Endothelial cell of umbilical vein (primary cell): ENCODE data around the gene SNRPD2. TPM values are rescaled to one million over a fixed set of nuclear protein-coding genes. Genes with fewer than 3 reads are reported as not detected.

ENCODE experiments used
- BruUV-seq: library from RNA; stranded (reverse); fragments of 400-500 nt; replicated peaks from 2 replicates; lab custom pipeline; 2021; lab: Mats Ljungman, UMichigan
- CTCF ChIA-PET: fragments of 300-600, 350-600 bp; sonication (Branson Sonifier 250); formaldehyde crosslinking; loops from one replicate; lab custom pipeline; 2021; ENCODE audit warnings: antibody characterized with exemption, inconsistent platforms; lab: Charles Lee
- POLR2A ChIA-PET: fragments of 300-600, 350-600 bp; sonication (Branson Sonifier 250); formaldehyde crosslinking; loops from one replicate; lab custom pipeline; 2021; ENCODE audit warnings: antibody characterized with exemption, inconsistent platforms; lab: Charles Lee
- DNase-seq: peaks from one replicate; pipeline ENCODE4 v3.0.0-alpha.2; 2011; ENCODE audit warnings: low read depth, low spot score
- FAIRE-seq: peaks from 2 replicates; lab custom pipeline; 2011; peaks lifted over from hg19 to GRCh38; lab: Jason Lieb, UNC
- H2AFZ ChIP-seq: 2 replicates; pipeline ENCODE4 v1.6.0; 2012; ENCODE audit warnings: low read depth, low read length, control low read depth, inconsistent platforms
- H3K27ac ChIP-seq: 2 replicates; pipeline ENCODE4 v1.5.1; 2011; ENCODE audit warnings: low read depth, mild to moderate bottlenecking, control low read depth, low read length, moderate library complexity; ENCODE audit not compliant: insufficient read depth
- H3K27me3 ChIP-seq, 2 experiments: 2 replicates each; pipeline versions ENCODE4 v1.6.0 to v1.6.1; 2011; ENCODE audit warnings: low read length in 2 of 2, mixed read lengths in 1 of 2; ENCODE audit not compliant: control insufficient read depth in 2 of 2, insufficient read depth in 2 of 2
- H3K36me3 ChIP-seq, 2 experiments: 2 replicates in 1 of 2; 3 replicates in 1 of 2; pipeline ENCODE4 v1.5.1; 2011; ENCODE audit warnings: low read length in 2 of 2, mild to moderate bottlenecking in 1 of 2, moderate library complexity in 1 of 2; ENCODE audit not compliant: control insufficient read depth in 2 of 2, insufficient read depth in 2 of 2; ENCODE audit errors: extremely low read depth in 1 of 2
- H3K4me1 ChIP-seq: 3 replicates; pipeline ENCODE4 v1.5.1; 2011; ENCODE audit warnings: mild to moderate bottlenecking, low read length; ENCODE audit not compliant: control insufficient read depth, insufficient read depth; ENCODE audit errors: extremely low read depth
- H3K4me2 ChIP-seq: 2 replicates; pipeline ENCODE4 v1.6.1; 2011; ENCODE audit warnings: low read length, control low read depth, mixed read lengths; ENCODE audit not compliant: insufficient read depth
- H3K4me3 ChIP-seq, 3 experiments: fragments of 200-600 bp in 1 of 3; sonication (generic), shearing (Covaris generic) in 1 of 3; replicated peaks in 1 of 3; 2 replicates each; pipeline ENCODE4 v1.5.1; 2011 to 2016; ENCODE audit warnings: control low read depth in 3 of 3, low read length in 3 of 3, mild to moderate bottlenecking in 2 of 3, inconsistent platforms in 1 of 3, low read depth in 1 of 3, moderate library complexity in 1 of 3; ENCODE audit not compliant: insufficient read depth in 1 of 3
- H3K79me2 ChIP-seq: 2 replicates; pipeline ENCODE4 v1.6.0; 2012; ENCODE audit warnings: low read length, inconsistent platforms; ENCODE audit not compliant: control insufficient read depth, insufficient read depth
- H3K9ac ChIP-seq: replicated peaks from 2 replicates; pipeline ENCODE3; 2011; ENCODE audit warnings: low read length, control low read depth; ENCODE audit not compliant: insufficient read depth; ENCODE audit errors: extremely low read depth
- H3K9me1 ChIP-seq: replicated peaks from 3 replicates; pipeline ENCODE4 v1.6.0; 2011; ENCODE audit warnings: mild to moderate bottlenecking, low read length; ENCODE audit not compliant: control insufficient read depth, insufficient read depth; ENCODE audit errors: extremely low read depth
- H3K9me3 ChIP-seq: replicated peaks from 2 replicates; pipeline ENCODE4 v1.5.1; 2012; ENCODE audit warnings: low read length, inconsistent platforms; ENCODE audit not compliant: control insufficient read depth, insufficient read depth
- H4K20me1 ChIP-seq: replicated peaks from 2 replicates; pipeline ENCODE3; 2011; ENCODE audit warnings: mild to moderate bottlenecking, low read length; ENCODE audit not compliant: control insufficient read depth, insufficient read depth; ENCODE audit errors: extremely low read depth
- EZH2 ChIP-seq: IDR thresholded peaks from 2 replicates; pipeline ENCODE4 v1.6.1; 2012; ENCODE audit warnings: borderline replicate concordance, low read depth, mild to moderate bottlenecking, moderate library complexity, low read length, inconsistent platforms; ENCODE audit not compliant: severe bottlenecking
- FOS ChIP-seq: IDR thresholded peaks from 2 replicates; pipeline ENCODE4 v1.6.1; 2011; ENCODE audit warnings: mild to moderate bottlenecking, low read length, moderate library complexity, borderline replicate concordance; ENCODE audit not compliant: insufficient read depth
- GATA2 ChIP-seq: IDR thresholded peaks from 2 replicates; pipeline ENCODE4 v1.7.0; 2011; ENCODE audit warnings: low read depth, mild to moderate bottlenecking, moderate library complexity, mixed read lengths, low read length; ENCODE audit not compliant: insufficient read length, insufficient read depth
- JUN ChIP-seq: IDR thresholded peaks from 2 replicates; pipeline ENCODE4 v1.6.1; 2011; ENCODE audit warnings: borderline replicate concordance, low read depth; ENCODE audit not compliant: insufficient read length, insufficient read depth
- MAX ChIP-seq: IDR thresholded peaks from 2 replicates; pipeline ENCODE4 v1.6.1; 2011; ENCODE audit not compliant: insufficient read depth, insufficient read length
- MYC ChIP-seq: IDR thresholded peaks from one replicate; pipeline ENCODE4 v1.6.1; 2011; ENCODE audit warnings: mild to moderate bottlenecking, low read depth, low read length
- POLR2A ChIP-seq: IDR thresholded peaks from 2 replicates; pipeline ENCODE4 v1.6.1; 2012; ENCODE audit warnings: low read depth, mild to moderate bottlenecking, control low read depth, low read length
- dilution Hi-C: fragments of 300-500 bp; cut with MboI; formaldehyde crosslinking; loops from one replicate; pipeline ENCODE4 v1.15.0; 2019; ENCODE audit warnings: low sequenced_read_pairs; ENCODE audit not compliant: extremely low pct_ligation_motif_present
- intact Hi-C: fragments of 100-400 bp; cut with micrococcal nuclease; formaldehyde crosslinking; loops from one replicate; pipeline ENCODE4 v1.10.0; 2022
- polyA plus RNA-seq, 4 experiments: library from polyadenylated mRNA; depleted of rRNA in 3 of 4; stranded (reverse) in 3 of 4; unstranded in 1 of 4; fragments of >200 nt; gene quantifications; 2 replicates each; pipeline versions ENCODE4 v1.2.1 to v1.2.3, GENCODE V29; 2011 to 2012; ENCODE audit warnings: missing spikeins in 1 of 4
- total RNA-seq: library from RNA; stranded (reverse); gene quantifications from 2 replicates; pipeline ENCODE4 v1.2.3, GENCODE V29; 2021
- TF ChIP-seq, protein P1 (sequence below), 2 donors: IDR thresholded peaks; 1 replicate in 1 of 2; 2 replicates in 1 of 2; pipeline ENCODE4 v1.5.1; 2011; ENCODE audit warnings: low read length in 2 of 2, mild to moderate bottlenecking in 2 of 2, moderate library complexity in 2 of 2, control low read depth in 1 of 2, inconsistent platforms in 1 of 2, low read depth in 1 of 2; ENCODE audit not compliant: insufficient read depth in 1 of 2; ENCODE audit errors: extremely low read depth in 1 of 2

SNRPD2 gene
- total and polyA plus RNA-seq, 2 donors (not counting 3 experiments of a cell fraction or from before 2014, with no cell fraction given), result 512 to 519 TPM

GRCh38 chr19:45677351-45678230, 14.2 kb downstream of the SNRPD2 start:
- Histone ChIP-seq H2AFZ (peak overlapping the region; percentile 39), H3K27me3 (peaks cover 0 to 2% of the 10 kb centered on the region in 2 experiments), H3K27ac (no peak overlapping the region), H3K9me1 (no peaks in the 10 kb centered on the region), H3K36me3 (no peaks in the 10 kb centered on the region), H3K4me1 (peaks cover 11% of the 10 kb centered on the region), H3K4me3 (peak overlapping the region in 2 of 3 experiments; percentile 12), H4K20me1 (no peaks in the 10 kb centered on the region), H3K9me3 (no peaks in the 10 kb centered on the region), H3K9ac (no peak overlapping the region), H3K79me2 (no peaks in the 10 kb centered on the region), H3K4me2 (peak overlapping the region; percentile 28)
- dilution Hi-C loops, result no loop called here
- TF ChIP-seq FOS (no peak), MAX (no peak), JUN (no peak), POLR2A (no peak), GATA2 (no peak), MYC (no peak), EZH2 (no peak)
- TF ChIP-seq, protein P1, sequence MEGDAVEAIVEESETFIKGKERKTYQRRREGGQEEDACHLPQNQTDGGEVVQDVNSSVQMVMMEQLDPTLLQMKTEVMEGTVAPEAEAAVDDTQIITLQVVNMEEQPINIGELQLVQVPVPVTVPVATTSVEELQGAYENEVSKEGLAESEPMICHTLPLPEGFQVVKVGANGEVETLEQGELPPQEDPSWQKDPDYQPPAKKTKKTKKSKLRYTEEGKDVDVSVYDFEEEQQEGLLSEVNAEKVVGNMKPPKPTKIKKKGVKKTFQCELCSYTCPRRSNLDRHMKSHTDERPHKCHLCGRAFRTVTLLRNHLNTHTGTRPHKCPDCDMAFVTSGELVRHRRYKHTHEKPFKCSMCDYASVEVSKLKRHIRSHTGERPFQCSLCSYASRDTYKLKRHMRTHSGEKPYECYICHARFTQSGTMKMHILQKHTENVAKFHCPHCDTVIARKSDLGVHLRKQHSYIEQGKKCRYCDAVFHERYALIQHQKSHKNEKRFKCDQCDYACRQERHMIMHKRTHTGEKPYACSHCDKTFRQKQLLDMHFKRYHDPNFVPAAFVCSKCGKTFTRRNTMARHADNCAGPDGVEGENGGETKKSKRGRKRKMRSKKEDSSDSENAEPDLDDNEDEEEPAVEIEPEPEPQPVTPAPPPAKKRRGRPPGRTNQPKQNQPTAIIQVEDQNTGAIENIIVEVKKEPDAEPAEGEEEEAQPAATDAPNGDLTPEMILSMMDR (IDR thresholded peaks at IDR 0.05; ENCODE audit: extremely low read depth in 1 of 2, insufficient read depth in 1 of 2, low read depth in 1 of 2, low read length in 2 of 2), result peak; percentile 15 to 54
- ChIA-PET CTCF (interaction anchor here (0.6 to 5.3 kb wide), 10 partner anchors 8 to 119 kb away, joined by 3 to 55 read pairs (median 4); partner anchors contain the start of genes QPCTL and SNRPD2), POLR2A (interaction anchor here (0.7 to 0.8 kb wide), 2 partner anchors 15 to 238 kb away, joined by 3 to 4 read pairs; no protein-coding TSS in a partner anchor)
- intact Hi-C loops, result no loop called here
- no TSS peak for BruUV-seq
- DNase-seq (peak; percentile 89), FAIRE-seq (peak; percentile 74)
